Measurements from ENCODE around the gene CGB1. TPM values are rescaled to one million over a fixed set of nuclear protein-coding genes. Genes with fewer than 3 reads are reported as not detected.
A peak's percentile ranks its signal among the peaks of the same experiment; 100 is the strongest.
"Not testable (repeated sequence)": the region's sequence is repeated elsewhere in the genome, so short reads cannot be mapped to it uniquely, and the experiment has no call there.

The CGB1 gene
- total RNA-seq, 6 experiments from 2014 or later, result 0.38 to 1.0 TPM; not detected in 4

GRCh38 chr19:49042666-49043065 lies 6.0 kb upstream of the CGB1 start:
- H3K4me3 Mint-ChIP-seq; H3K36me3 Mint-ChIP-seq (ENCODE audit: low read depth): not testable (repeated sequence)

GRCh38 chr19:49042177-49042576 lies 5.5 kb upstream of the CGB1 start:
- H3K36me3 Mint-ChIP-seq (ENCODE audit: low read depth), result no peaks in the 10 kb centered on the region
- peak overlapping the region; percentile 78 for H3K27ac Mint-ChIP-seq
- peaks cover 7% of the 10 kb centered on the region for H3K27me3 Mint-ChIP-seq (ENCODE audit: insufficient read depth)
- no peak for DNase-seq
- H3K9me3 Mint-ChIP-seq, result no peaks in the 10 kb centered on the region
- H3K4me3 Mint-ChIP-seq, result peak overlapping the region; percentile 52; the same call in 1 of the 2 replicates
- peaks cover 31% of the 10 kb centered on the region for H3K4me1 Mint-ChIP-seq (ENCODE audit: low read depth)
- TF ChIP-seq, protein P1, sequence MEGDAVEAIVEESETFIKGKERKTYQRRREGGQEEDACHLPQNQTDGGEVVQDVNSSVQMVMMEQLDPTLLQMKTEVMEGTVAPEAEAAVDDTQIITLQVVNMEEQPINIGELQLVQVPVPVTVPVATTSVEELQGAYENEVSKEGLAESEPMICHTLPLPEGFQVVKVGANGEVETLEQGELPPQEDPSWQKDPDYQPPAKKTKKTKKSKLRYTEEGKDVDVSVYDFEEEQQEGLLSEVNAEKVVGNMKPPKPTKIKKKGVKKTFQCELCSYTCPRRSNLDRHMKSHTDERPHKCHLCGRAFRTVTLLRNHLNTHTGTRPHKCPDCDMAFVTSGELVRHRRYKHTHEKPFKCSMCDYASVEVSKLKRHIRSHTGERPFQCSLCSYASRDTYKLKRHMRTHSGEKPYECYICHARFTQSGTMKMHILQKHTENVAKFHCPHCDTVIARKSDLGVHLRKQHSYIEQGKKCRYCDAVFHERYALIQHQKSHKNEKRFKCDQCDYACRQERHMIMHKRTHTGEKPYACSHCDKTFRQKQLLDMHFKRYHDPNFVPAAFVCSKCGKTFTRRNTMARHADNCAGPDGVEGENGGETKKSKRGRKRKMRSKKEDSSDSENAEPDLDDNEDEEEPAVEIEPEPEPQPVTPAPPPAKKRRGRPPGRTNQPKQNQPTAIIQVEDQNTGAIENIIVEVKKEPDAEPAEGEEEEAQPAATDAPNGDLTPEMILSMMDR (IDR thresholded peaks at IDR 0.05), result no peak

More at GRCh38 chr19:49042666-49043065, 6.0 kb upstream of the CGB1 start:
- DNase-seq; H3K27me3 Mint-ChIP-seq (ENCODE audit: insufficient read depth); H3K9me3 Mint-ChIP-seq; H3K27ac Mint-ChIP-seq: not testable (repeated sequence)
- H3K4me1 Mint-ChIP-seq (ENCODE audit: low read depth), result peaks cover 31% of the 10 kb centered on the region

GRCh38 chr19:49039736-49040135 lies 3.0 kb upstream of the CGB1 start:
- H3K27ac Mint-ChIP-seq; DNase-seq; H3K27me3 Mint-ChIP-seq (ENCODE audit: insufficient read depth); H3K36me3 Mint-ChIP-seq (ENCODE audit: low read depth); H3K4me3 Mint-ChIP-seq; H3K9me3 Mint-ChIP-seq: not testable (repeated sequence)
- peaks cover 31% of the 10 kb centered on the region for H3K4me1 Mint-ChIP-seq (ENCODE audit: low read depth)

DNA sequence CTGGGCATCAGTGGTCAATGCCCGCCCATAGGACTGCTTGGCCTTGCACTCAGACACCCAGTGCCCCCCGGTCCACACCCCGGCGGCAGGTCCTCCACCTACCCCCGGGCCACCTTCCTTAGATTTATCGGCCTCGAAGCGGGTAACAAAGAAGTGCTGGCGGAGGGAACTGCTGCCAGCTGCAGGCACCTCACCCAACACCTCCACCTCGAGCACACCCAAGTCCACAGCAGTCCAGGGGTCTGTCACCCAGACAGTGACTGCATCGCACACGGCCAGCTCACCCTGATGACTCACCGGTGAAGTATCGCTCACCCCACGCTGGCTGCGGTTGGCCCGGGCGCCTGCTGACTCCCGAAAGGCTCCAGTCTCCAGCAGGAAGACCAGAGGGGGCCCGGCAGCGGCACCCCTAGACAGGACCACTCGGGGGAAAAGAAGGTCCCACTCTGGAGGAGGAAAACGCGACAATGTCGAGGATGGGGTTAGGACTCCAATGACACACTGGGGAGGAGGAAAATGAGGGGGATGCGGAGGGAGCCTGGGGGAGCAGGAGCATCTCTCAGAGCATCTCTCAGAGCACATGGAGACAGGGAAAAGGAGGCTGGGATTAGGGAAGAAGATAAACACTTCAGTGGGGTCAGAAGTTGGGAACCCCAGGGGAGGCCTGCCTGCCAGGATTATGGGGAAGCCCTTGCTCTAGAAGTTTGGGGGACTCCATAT lies 2.0 kb upstream of the CGB1 start:
- peak overlapping the region; percentile 78 for H3K4me3 Mint-ChIP-seq
- peaks cover 31% of the 10 kb centered on the region for H3K4me1 Mint-ChIP-seq (ENCODE audit: low read depth)
- H3K27ac Mint-ChIP-seq, result peak overlapping the region; percentile 97
- not testable (repeated sequence) for H3K36me3 Mint-ChIP-seq (ENCODE audit: low read depth); H3K27me3 Mint-ChIP-seq (ENCODE audit: insufficient read depth); H3K9me3 Mint-ChIP-seq
- peak; percentile 70 for DNase-seq

DNA sequence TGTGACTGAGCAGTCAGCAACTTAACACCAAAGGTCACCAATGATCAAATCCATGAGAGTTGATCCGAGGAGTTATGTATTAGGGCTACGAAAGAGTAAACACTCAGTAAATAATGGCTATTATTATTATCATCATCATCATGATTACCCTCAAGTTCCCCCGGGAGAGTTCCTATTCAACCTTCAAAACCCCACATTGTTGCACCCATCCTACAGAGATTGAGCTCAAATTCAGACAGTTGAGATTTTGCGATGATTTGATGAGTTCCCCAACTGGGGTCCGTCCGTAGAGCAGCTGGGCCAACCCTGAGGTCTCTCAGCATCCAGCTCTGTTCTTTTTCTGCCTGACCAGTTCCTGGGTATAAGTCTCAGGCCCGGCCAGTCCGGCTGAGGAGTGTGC lies 1.4 kb upstream of the CGB1 start:
- peaks cover 30% of the 10 kb centered on the region for H3K4me1 Mint-ChIP-seq (ENCODE audit: low read depth)
- not testable (repeated sequence) for H3K9me3 Mint-ChIP-seq; H3K36me3 Mint-ChIP-seq (ENCODE audit: low read depth); DNase-seq; H3K27me3 Mint-ChIP-seq (ENCODE audit: insufficient read depth); H3K4me3 Mint-ChIP-seq
- H3K27ac Mint-ChIP-seq, result peak overlapping the region; percentile 97; the same call in 1 of the 2 replicates

- not testable (repeated sequence) for DNase-seq; H3K9me3 Mint-ChIP-seq; H3K4me3 Mint-ChIP-seq; H3K27ac Mint-ChIP-seq; H3K27me3 Mint-ChIP-seq (ENCODE audit: insufficient read depth); H3K36me3 Mint-ChIP-seq (ENCODE audit: low read depth)
- TF ChIP-seq, protein P1 (IDR thresholded peaks at IDR 0.05), result peak; percentile 70
- H3K4me1 Mint-ChIP-seq (ENCODE audit: low read depth), result peaks cover 15% of the 10 kb centered on the region
Observed at GRCh38 chr19:49031642-49032301, 4.9 kb downstream of the CGB1 start, which contains the start of gene CGB2. CGB2 (plus strand) TSS chr19:49031890; CDS start chr19:49032096, 206 bp downstream.

DNA sequence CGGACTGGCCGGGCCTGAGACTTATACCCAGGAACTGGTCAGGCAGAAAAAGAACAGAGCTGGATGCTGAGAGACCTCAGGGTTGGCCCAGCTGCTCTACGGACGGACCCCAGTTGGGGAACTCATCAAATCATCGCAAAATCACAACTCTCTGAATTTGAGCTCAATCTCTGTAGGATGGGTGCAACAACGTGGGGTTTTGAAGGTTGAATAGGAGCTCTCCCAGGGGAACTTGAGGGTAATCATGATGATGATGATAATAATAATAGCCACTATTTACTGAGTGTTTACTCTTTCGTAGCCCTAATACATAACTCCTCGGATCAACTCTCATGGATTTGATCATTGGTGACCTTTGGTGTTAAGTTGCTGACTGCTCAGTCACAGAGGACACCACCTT lies 6.4 kb downstream of the CGB1 start:
- H3K27me3 Mint-ChIP-seq (ENCODE audit: insufficient read depth); DNase-seq; H3K27ac Mint-ChIP-seq; H3K9me3 Mint-ChIP-seq; H3K36me3 Mint-ChIP-seq (ENCODE audit: low read depth); H3K4me3 Mint-ChIP-seq: not testable (repeated sequence)
- H3K4me1 Mint-ChIP-seq (ENCODE audit: low read depth), result peaks cover 23% of the 10 kb centered on the region

- not testable (repeated sequence) for H3K27me3 Mint-ChIP-seq (ENCODE audit: insufficient read depth); H3K9me3 Mint-ChIP-seq; H3K36me3 Mint-ChIP-seq (ENCODE audit: low read depth); H3K4me3 Mint-ChIP-seq; DNase-seq
- Mint-ChIP-seq H3K27ac (peak overlapping the region; percentile 77; the same call in 1 of the 2 replicates), H3K4me1 (ENCODE audit: low read depth) (peaks cover 28% of the 10 kb centered on the region)
Observed at GRCh38 chr19:49029749-49030148, 6.9 kb downstream of the CGB1 start.

DNA sequence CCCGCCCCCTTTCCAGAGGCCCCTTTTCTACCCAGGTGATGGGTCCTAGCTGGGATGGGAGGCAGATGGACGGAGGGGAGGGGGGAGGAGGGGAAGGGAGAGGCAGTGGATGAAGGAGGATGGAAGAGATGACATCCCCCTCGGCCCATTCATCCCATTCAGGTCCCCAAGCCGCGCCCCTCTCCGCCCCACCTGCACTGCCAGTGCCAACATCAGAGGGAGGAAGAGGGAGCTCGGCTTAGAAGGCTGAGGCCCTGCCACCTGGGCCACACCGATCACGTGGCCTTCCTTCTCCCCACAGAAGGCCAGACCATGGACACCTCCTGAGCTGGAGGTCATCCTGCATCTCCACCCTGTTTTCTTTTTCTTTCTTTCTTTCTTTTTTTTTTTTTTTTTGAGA lies 8.0 kb downstream of the CGB1 start:
- not testable (repeated sequence) for DNase-seq; H3K27ac Mint-ChIP-seq; H3K36me3 Mint-ChIP-seq (ENCODE audit: low read depth); H3K4me3 Mint-ChIP-seq; H3K27me3 Mint-ChIP-seq (ENCODE audit: insufficient read depth); H3K9me3 Mint-ChIP-seq
- peaks cover 28% of the 10 kb centered on the region for H3K4me1 Mint-ChIP-seq (ENCODE audit: low read depth)

- Mint-ChIP-seq H3K27ac (peak overlapping the region; percentile 92), H3K4me1 (ENCODE audit: low read depth) (peaks cover 43% of the 10 kb centered on the region), H3K4me3 (peak overlapping the region; percentile 65; the same call in 1 of the 2 replicates)
- H3K36me3 Mint-ChIP-seq (ENCODE audit: low read depth); DNase-seq; H3K9me3 Mint-ChIP-seq; H3K27me3 Mint-ChIP-seq (ENCODE audit: insufficient read depth): not testable (repeated sequence)
Observed at GRCh38 chr19:49025599-49025998, 11.1 kb downstream of the CGB1 start.

DNA sequence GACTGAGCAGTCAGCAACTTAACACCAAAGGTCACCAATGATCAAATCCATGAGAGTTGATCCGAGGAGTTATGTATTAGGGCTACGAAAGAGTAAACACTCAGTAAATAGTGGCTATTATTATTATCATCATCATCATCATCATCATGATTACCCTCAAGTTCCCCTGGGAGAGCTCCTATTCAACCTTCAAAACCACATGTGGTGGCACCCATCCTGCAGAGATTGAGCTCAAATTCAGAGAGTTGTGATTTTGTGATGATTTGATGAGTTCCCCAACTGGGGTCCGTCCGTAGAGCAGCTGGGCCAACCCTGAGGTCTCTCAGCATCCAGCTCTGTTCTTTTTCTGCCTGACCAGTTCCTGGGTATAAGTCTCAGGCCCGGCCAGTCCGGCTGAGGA lies 11.6 kb downstream of the CGB1 start:
- not testable (repeated sequence) for H3K27me3 Mint-ChIP-seq (ENCODE audit: insufficient read depth); H3K4me3 Mint-ChIP-seq; H3K36me3 Mint-ChIP-seq (ENCODE audit: low read depth)

GRCh38 chr19:49024233-49024632 lies 12.5 kb downstream of the CGB1 start, which contains the start of gene CGB3:
CGB3 (minus strand) TSS chr19:49024333; CDS start chr19:49023971, 362 bp downstream.
- H3K4me1 Mint-ChIP-seq (ENCODE audit: low read depth), result peaks cover 35% of the 10 kb centered on the region
- not testable (repeated sequence) for DNase-seq; H3K9me3 Mint-ChIP-seq; H3K27me3 Mint-ChIP-seq (ENCODE audit: insufficient read depth); H3K36me3 Mint-ChIP-seq (ENCODE audit: low read depth); H3K27ac Mint-ChIP-seq; H3K4me3 Mint-ChIP-seq

More for the DNA sequence above, 11.6 kb downstream of the CGB1 start:
- not testable (repeated sequence) for H3K27ac Mint-ChIP-seq, DNase-seq, H3K9me3 Mint-ChIP-seq
- H3K4me1 Mint-ChIP-seq (ENCODE audit: low read depth), result peaks cover 41% of the 10 kb centered on the region
